Adrenal gland (tissue), 5 donors: Measurements from ENCODE around the gene TRPV3.
"Not testable (repeated sequence)": the region's sequence is repeated elsewhere in the genome, so short reads cannot be mapped to it uniquely, and the experiment has no call there.

Experiments used
- CTCF ChIP-seq, 6 experiments: fragments of 450-650 bp in 4 of 6; fragments of 200-600 bp in 2 of 6; sonication (generic) in 1 of 6; IDR thresholded peaks; 1 replicate in 5 of 6; 2 replicates in 1 of 6; pipeline versions ENCODE4 v1.5.1 to v1.8.0; 2016 to 2021; ENCODE audit warnings: antibody characterized with exemption in 6 of 6, mild to moderate bottlenecking in 2 of 6, moderate library complexity in 1 of 6
- POLR2A ChIP-seq, 2 donors: fragments of 450-650 bp; IDR thresholded peaks; one replicate each; pipeline ENCODE4 v1.6.1; 2017; ENCODE audit warnings: antibody characterized with exemption in 2 of 2, mild to moderate bottlenecking in 2 of 2, moderate library complexity in 1 of 2
- donor health status: DM: no; HTN: no; CAD: no.

- TF ChIP-seq CTCF, POLR2A (IDR thresholded peaks at IDR 0.05): not testable (repeated sequence)
These were observed 6.6 kb upstream of the TRPV3 start for GRCh38 chr17:3564241-3564640.
